Brain pericyte (primary cell): ENCODE data around the gene ITGAV.
"Not testable (repeated sequence)": the region's sequence is repeated elsewhere in the genome, so short reads cannot be mapped to it uniquely, and the experiment has no call there.

ENCODE experiments used
- DNase-seq: peaks from one replicate; pipeline ENCODE4 v3.0.0-alpha.2; 2012; ENCODE audit warnings: low read depth, low spot score

The ITGAV gene

DNA sequence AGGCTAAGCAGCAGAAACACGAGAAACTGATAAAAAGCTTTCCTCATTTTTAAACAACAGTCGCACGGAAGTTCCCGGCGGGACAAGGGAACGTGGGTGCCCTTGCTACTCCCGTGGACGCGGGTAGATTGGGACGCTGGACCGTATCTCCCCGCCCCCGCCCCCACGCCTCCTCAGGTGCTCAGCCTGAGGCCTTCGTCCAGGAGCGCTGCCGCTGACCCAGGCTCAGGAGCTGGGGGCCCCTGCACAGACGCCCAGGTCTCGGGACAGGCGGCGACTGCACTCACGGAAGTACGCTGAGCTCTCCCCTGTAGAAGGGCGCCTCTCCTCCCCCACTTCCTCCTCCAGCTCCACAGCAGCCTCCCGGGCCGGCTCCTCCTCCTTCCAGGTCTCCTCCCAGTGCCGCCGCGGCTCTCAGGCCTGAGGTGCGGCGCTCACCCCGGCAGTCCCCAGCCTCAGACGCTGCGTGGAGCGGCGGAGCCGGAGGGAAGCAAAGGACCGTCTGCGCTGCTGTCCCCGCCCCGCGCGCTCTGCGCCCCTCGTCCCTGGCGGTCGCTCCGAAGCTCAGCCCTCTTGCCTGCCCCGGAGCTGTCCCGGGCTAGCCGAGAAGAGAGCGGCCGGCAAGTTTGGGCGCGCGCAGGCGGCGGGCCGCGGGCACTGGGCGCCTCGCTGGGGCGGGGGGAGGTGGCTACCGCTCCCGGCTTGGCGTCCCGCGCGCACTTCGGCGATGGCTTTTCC, at the start of gene ITGAV:
Gene ITGAV (plus strand): TSS at position 445 of the 738 bp plus-strand sequence. CDS start 283 bp downstream, at position 728.
- DNase-seq, result peak; percentile 65

DNA sequence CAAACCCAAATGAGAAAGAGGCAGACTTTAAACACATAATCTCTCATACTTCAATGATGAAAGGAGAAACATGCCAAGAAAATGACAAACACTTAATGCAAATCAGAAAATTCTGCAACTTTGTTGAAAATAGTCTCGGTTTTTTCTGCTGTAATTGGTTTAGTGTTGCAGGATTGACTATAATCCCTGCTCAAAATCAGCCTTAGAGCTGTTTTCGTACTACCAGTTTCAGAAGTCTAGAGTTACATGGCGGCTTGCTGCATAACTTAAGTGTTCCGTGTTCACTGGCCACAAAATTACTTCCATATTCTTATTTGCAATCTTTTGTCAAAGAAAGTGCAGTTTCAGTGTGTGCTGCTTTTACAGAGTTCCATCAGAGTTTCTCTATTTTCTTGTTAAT, 48.9 kb upstream of the ITGAV start:
- DNase-seq, result no peak

DNA sequence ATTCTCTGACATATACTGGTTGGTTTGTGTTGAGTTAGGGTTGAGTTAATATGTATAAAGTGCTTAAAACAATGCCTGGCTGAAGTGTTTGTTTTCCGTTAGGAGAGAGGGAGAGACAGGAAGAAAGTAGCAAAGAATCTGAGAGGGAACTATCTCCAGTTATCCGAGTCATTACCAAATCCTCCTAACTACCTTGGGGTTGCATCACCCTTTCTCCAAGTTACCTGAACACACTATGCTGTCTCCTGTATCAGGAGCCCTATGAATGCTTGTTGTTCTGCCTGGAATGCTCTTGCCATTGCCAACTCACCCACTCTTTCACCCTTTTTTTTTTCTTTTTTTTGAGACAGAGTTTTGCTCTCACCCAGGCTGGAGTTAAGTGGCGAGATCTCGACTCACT, 47.9 kb upstream of the ITGAV start:
- DNase-seq, result no peak

DNA sequence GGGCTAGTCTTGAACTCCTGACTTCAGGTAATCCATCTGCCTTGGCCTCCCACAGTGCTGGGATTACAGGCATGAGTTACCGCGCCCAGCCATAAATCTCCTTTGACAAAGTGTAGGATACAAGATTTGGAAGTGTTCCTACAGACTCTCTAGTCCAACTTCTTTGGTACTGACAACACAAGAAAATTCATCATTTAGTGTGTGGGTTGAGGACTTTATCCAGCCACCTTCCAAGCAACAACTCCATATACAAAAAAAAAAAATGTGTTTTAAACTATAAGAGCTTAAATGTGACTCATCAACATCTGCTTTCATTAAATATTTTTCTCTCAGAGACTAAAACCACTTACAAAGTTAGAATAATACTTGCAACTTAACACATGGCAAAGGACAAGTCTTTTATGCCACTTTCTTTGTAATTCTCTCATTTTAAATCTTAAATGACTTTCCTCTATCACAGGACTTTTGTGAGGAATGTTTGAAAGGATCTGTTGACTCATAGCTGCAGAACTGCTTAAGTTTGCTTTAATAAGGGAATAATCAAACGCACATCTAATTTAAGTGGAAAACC, 46.2 kb upstream of the ITGAV start:
- DNase-seq, result peak; percentile 12

DNA sequence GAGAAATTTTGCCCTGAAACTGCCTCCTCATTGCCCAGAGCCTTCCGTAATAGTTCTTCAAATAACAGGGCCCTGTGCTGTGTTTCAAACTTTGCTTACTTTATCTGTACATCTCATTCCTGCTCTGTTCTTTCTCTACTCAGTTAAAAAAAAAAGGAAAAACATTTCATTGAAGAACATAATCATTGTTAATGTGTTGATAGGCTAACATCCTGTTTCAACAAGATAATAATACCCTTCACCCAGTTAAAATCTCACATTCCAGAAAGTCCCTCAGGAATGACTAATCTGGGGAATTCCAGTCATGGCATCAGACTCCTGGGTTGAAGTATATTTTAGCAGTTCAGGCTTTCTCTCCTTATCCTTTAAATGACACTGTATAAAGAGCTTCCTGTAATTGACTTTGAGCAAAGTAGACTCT, 45.6 kb upstream of the ITGAV start:
- peak; percentile 12 for DNase-seq

DNA sequence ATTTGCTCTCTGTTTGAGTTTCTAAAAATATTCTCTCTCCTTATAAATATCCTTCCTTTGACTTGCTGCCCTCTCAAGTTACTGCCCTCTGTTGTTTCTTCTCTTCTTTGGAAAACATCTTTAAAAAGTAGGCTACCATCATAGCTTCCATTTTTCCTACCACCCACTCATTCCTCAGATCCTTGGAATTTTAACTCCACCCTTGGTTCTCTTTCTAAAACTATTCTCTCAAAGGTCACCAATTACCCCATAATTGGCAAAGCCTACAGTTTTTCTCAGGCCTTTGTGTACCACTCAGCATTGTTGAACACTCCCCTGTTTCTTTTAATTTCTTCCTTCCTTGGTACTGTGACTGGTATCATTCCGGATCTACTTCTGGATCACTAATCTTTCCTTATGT, 43.0 kb upstream of the ITGAV start:
- no peak for DNase-seq

DNA sequence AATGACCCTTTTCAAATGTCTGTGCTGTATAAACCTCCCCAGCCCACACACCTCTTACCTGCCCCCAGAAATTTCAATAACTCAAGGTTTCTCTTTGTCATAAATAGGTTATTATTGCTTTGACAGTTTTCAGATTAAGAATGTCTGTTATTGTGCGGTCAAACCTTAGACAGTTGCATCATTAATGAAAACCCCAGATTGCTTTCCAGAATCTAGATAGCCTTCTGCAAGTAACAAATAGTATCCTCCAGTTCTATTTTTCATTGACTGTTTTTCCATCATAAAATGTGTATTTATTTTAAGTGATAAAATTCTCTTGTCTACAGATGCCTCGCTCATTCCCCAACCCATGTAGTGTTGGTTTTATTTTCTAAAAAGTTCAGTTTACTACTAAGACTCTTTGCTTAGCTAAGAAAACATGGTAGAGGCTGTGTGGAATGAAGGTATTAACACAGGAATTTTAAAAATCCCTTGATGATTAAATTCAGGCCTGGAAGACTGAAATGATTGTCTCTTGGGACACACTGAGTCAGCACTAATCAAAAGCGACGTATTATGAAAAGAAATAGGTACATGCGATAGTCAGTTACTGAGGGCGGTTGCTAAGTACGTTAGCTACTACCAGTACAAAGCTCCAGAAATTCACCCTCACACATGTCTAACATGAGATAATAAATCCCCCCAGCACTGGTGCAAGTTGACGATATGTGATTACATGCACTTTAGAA, 38.4 kb upstream of the ITGAV start:
- no peak for DNase-seq

DNA sequence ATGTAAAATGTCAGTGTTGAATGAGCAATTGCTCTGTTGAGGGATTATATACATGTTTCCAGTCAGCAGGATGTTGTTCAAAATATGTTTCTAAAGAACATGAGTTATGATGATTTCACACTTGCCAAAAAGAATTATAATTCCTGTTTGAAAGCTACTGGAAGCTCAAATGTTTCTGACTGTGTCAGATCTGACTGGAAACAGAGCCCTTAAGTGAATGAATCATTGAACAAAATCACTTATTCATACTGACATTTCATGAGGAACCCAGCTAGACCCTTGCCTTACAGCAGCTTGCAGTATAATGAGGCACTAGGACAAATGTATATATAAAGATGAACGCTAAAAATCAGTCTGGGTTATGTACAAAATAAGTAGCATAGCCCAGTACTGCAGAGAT, 35.4 kb upstream of the ITGAV start:
- no peak for DNase-seq

- no peak for DNase-seq
Measured at GRCh38 chr2:186554850-186555671, 34.8 kb upstream of the ITGAV start.

- no peak for DNase-seq
Measured at GRCh38 chr2:186558512-186559276, 31.2 kb upstream of the ITGAV start.

- no peak for DNase-seq
Measured at GRCh38 chr2:186559370-186559769, 30.5 kb upstream of the ITGAV start.

GRCh38 chr2:186559848-186560247, 30.0 kb upstream of the ITGAV start:
- DNase-seq, result no peak

DNA sequence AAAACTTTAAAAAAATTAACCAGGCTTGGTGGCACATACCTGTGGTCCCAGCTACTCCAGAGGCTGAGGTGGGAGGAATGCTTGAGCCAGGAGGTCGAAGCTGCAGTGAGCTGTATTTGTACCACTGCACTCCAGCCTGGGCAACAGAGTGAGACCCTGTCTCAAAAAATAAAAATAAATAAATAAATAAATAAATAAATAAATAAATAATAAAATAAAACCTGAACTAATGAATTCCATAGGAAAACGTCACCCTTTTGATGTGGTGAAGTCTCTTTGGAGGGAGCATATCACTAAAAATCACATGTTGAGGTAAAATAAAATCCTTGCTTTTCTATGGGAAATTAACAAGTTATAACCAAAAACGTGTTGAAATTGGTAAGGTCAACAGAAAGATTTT, 29.6 kb upstream of the ITGAV start:
- no peak for DNase-seq

- no peak for DNase-seq
Measured at GRCh38 chr2:186561467-186562208, 28.2 kb upstream of the ITGAV start.

DNA sequence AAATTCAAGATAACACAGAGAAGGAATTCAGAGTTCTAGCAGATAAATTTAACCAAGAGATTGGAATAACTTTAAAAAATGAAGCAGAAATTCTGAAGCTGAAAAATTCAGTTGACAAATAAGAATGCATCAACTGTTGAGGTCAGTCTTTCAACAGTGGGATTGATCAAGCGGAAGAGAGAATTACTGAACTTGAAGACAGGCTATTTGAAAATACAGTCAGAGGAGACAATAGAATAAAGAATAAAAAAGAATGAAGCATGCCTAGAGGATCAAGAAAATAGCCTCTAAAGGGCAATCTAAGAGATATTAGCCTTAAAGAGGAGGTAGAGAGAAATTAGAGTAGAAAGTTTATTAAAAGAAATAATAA, 27.7 kb upstream of the ITGAV start:
- DNase-seq, result no peak

DNA sequence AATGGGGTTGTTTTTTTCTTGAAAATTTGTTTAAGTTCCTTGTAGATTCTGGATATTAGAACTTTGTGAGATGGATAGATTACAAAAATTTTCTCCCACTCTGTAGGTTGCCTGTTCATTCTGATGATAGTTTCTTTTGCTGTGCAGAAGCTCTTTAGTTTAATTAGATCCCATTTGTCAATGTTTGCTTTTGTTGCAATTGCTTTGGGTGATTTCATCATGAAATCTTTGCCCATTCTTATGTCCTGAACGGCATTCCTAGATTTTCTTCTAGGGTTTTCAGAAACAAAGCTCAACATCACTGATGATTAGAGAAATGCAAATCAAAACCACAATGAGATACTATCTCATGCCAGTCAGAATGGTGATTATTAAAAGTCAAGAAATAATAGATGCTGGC, 21.3 kb upstream of the ITGAV start:
- DNase-seq, result not testable (repeated sequence)

GRCh38 chr2:186569127-186569526, 20.7 kb upstream of the ITGAV start:
- not testable (repeated sequence) for DNase-seq

DNA sequence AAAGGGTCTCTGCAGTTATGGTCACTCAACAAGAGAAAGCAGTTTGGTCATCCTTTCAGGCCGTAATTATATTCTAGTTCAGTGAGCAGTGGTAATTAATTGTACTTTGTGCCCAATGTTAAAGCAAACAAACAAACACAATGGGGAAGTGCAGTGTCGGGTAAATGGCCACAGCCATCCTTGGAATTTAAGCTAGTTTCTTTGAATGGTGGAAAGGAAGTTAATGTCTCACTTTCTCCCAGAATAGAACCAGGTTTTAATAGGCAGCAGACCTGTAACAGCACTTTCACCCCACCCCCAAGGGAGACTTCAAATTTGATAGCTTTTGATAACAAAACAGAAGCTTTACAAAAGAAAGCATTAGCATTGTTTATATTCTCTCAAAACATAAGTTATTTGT, 20.0 kb upstream of the ITGAV start:
- DNase-seq, result no peak

GRCh38 chr2:186570604-186571003, 19.3 kb upstream of the ITGAV start:
- DNase-seq, result no peak

GRCh38 chr2:186572705-186573104, 17.2 kb upstream of the ITGAV start:
- no peak for DNase-seq

GRCh38 chr2:186573531-186573930, 16.3 kb upstream of the ITGAV start:
- DNase-seq, result no peak
